ENCODE measurements around the gene MBD5.

MBD5 gene

DNA sequence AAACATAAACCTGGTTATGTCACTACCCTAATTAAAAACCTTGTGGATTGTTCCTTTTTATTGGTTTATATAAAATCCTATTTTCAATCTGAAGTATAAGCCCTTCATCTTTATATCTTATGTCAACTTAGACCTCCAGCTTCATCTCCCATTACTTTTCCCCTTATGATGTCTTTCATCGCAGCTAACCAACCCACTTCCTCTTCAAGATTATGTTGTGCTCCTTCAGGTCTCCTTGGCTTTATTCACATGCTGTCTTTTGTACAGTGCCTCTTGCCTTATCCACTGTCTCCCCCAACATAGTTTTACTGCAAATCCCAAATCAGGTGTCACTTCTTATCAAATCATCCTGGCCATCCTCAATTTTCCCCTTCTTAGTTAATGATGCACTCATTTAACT is 25.9 kb downstream of the MBD5 start:
- DNase-seq (ENCODE audit: low read depth, low spot score): no peak
- no peak overlapping the region for H3K4me3 ChIP-seq (ENCODE audit: low read depth, low read length)
- CTCF ChIA-PET: no interaction called here
- POLR2A ChIA-PET: no interaction called here
- TF ChIP-seq, protein P1, sequence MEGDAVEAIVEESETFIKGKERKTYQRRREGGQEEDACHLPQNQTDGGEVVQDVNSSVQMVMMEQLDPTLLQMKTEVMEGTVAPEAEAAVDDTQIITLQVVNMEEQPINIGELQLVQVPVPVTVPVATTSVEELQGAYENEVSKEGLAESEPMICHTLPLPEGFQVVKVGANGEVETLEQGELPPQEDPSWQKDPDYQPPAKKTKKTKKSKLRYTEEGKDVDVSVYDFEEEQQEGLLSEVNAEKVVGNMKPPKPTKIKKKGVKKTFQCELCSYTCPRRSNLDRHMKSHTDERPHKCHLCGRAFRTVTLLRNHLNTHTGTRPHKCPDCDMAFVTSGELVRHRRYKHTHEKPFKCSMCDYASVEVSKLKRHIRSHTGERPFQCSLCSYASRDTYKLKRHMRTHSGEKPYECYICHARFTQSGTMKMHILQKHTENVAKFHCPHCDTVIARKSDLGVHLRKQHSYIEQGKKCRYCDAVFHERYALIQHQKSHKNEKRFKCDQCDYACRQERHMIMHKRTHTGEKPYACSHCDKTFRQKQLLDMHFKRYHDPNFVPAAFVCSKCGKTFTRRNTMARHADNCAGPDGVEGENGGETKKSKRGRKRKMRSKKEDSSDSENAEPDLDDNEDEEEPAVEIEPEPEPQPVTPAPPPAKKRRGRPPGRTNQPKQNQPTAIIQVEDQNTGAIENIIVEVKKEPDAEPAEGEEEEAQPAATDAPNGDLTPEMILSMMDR (IDR thresholded peaks at IDR 0.05; ENCODE audit: insufficient read depth, low read length, missing control alignments): no peak

DNA sequence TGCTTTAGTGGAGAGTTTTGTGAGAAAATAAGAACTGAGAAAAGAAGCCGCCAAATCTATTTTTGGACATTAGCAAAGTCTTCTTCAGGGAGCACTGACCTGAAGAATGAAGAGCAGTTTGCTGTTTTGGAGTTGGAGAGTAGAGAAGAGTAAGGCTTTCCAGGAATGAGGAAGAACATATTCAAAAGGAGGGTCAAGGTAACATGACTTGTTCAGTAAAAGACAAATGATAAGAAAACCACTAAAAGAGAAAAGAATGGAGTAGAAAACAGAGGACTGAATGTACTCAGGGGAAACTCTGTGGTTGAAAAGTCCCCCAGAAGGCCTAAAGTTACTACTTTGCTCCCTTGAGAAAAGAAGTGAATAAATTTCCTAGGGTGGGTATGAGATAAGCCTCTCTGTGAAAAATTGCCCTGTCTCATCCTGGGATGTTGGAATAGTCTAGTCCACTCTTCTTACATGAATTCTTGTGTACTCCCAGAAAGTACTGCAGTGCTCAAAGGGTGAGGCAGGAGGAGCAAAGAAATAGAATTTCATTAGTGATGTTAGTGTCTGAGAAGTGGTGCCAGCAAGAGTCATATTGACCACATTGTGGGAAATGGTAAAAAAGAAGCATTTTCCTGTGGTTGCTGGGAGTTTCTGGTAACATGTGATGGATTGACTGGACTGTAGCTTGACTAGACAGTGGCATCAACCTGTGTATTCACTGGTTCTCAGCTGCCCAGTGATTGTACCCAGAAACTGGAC is 27.8 kb downstream of the MBD5 start:
- ChIA-PET CTCF (no interaction called here), POLR2A (interaction anchor here (0.6 kb wide), 1 partner anchor 60 kb away, joined by 3 read pairs; no protein-coding TSS in a partner anchor)
- TF ChIP-seq, protein P1 (IDR thresholded peaks at IDR 0.05; ENCODE audit: insufficient read depth, low read length, missing control alignments): no peak
- no peak overlapping the region for H3K4me3 ChIP-seq (ENCODE audit: low read depth, low read length)
- DNase-seq (ENCODE audit: low read depth, low spot score): no peak

DNA sequence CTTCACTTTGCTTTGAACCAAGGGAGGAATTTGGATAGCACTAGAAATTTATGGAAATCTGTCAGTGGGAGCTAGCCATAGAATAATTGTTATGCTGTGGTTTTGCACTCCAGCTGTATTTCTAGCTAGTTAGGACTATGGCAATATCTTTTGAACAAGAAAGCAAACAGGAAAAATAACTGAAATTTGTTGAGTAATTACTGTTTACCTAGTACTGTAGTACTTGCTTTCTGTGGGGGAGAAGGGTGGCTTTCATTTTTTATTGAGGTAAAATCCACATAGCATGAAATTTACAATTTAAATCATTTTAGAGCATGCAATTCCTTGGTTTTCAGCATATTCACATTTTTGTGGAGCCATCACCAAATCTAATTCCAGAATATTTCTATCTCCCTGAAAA is 28.4 kb downstream of the MBD5 start:
- CTCF ChIA-PET: no interaction called here
- POLR2A ChIA-PET: no interaction called here
- TF ChIP-seq, protein P1 (IDR thresholded peaks at IDR 0.05; ENCODE audit: insufficient read depth, low read length, missing control alignments): no peak
- DNase-seq (ENCODE audit: low read depth, low spot score): no peak
- H3K4me3 ChIP-seq (ENCODE audit: low read depth, low read length): no peak overlapping the region

DNA sequence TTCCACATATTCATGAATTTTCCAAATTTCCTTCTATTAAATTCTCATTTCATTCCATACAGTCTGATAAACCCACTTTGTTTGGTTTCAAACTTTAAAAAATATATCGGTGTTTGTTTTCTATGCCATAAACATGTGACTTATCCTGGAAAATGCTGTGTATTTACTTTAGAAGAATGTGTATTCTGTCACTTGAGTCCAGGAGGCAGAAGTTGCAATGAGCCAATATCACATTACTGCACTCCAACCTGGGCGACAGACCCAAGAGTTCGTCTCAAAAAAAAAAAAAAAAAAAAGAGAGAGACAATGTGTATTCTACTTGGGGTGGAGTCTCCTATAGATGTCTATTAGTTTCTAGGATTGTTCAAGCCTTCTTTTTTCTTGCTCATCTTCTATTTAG is 31.8 kb downstream of the MBD5 start:
- H3K4me3 ChIP-seq (ENCODE audit: low read depth, low read length): no peak overlapping the region
- TF ChIP-seq, protein P1 (IDR thresholded peaks at IDR 0.05; ENCODE audit: insufficient read depth, low read length, missing control alignments): no peak
- POLR2A ChIA-PET: no interaction called here
- CTCF ChIA-PET: no interaction called here
- DNase-seq (ENCODE audit: low read depth, low spot score): no peak

DNA sequence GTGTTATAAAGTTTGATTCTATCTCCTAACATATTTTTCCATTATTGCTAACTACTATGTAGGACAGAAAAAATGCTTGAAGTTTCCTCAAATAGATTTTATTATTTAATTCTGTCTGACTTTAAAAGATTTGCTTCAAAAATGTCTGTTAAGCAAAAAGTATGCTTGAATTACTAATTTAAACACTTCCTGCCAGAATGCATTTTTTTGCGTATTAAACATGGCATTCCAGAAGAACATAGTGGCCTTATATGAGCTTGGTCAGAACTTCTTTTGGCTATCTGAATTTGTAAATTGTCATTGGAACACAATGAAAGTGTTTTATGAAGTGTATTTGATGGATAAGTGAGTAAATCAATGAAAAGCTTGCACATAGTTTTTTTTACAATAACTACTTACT is 37.8 kb downstream of the MBD5 start:
- ChIA-PET POLR2A (no interaction called here), CTCF (no interaction called here)
- DNase-seq (ENCODE audit: low read depth, low spot score): no peak
- TF ChIP-seq, protein P1 (IDR thresholded peaks at IDR 0.05; ENCODE audit: insufficient read depth, low read length, missing control alignments): no peak
- H3K4me3 ChIP-seq (ENCODE audit: low read depth, low read length): no peak overlapping the region

DNA sequence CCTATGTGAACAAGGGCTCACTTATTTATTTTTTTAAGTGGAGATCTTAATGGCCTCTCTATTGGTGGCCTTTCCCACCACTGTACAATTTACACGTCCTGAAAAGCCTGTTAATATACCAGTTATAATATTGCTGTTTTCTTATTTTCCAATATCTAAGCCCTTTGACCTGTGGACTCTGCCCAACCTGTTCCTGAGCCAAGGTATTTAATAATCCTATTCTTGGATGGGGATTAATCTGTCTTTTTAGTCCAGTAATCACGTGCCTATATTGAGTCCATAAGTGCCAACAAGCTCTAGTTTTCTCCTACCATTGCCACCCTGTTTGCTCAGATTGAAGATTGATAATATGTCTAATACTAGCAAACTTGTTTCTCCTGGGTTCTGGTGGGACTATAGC is 42.7 kb downstream of the MBD5 start:
- POLR2A ChIA-PET: no interaction called here
- TF ChIP-seq, protein P1 (IDR thresholded peaks at IDR 0.05; ENCODE audit: insufficient read depth, low read length, missing control alignments): no peak

More for the DNA sequence above, 42.7 kb downstream of the MBD5 start:
- no peak for DNase-seq (ENCODE audit: low read depth, low spot score)
- H3K4me3 ChIP-seq (ENCODE audit: low read depth, low read length): no peak overlapping the region
- CTCF ChIA-PET: no interaction called here
